Measurements from ENCODE around the gene CACNA2D2. TPM values are rescaled to one million over a fixed set of nuclear protein-coding genes. Genes with fewer than 3 reads are reported as not detected.

The CACNA2D2 gene
- total and polyA plus RNA-seq, 2 of the 8 experiments (the other 6 are each of a cell fraction or from before 2014, with no cell fraction given): 14.1 to 25.0 TPM

DNA sequence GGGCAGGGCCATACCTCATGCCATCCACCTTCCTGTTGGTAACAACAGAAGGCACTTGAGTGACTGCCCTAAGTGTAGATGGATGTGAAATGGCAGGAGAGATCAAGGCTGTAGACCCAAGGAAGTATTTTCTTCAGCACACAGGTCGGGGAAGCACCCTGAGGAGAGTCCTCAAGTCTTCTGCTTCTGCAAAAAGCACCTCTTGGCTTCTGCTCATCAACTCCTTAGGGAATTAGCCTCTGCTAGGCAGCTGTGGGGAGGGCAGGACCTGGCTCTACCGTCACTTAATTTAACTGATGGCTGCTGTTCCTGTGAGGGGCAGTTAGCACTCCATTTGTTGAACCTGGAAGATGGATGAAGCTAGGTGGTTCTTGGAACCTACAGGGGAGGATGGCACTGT is 6.9 kb upstream of the CACNA2D2 start:
- no peak overlapping the region for H2AFZ ChIP-seq (ENCODE audit: low read length)
- POLR2A ChIA-PET (ENCODE audit: partially characterized antibody): interaction anchor here (1.3 to 1.7 kb wide), 2 partner anchors 12 to 19 kb away, joined by 4 read pairs; no protein-coding TSS in a partner anchor
- H3K4me2 ChIP-seq (ENCODE audit: insufficient read depth in 1 of 2, low read depth in 2 of 2, low read length in 2 of 2): no peak overlapping the region
- no peaks in the 10 kb centered on the region for H3K79me1 ChIP-seq (ENCODE audit: low read depth, low read length)
- peaks cover 0 to 5% (median 2%) of the 10 kb centered on the region in 4 experiments; a peak in 4 of 7 replicates for H3K27me3 ChIP-seq (replicated peaks in 1 of 4; ENCODE audit: control insufficient read depth in 3 of 4, extremely low read depth in 1 of 4, insufficient read depth in 3 of 4, low read length in 3 of 4)
- H3K9me3 ChIP-seq (ENCODE audit: insufficient read depth in 2 of 2, low read depth in 1 of 2, low read length in 1 of 2): no peaks in the 10 kb centered on the region
- no peak overlapping the region for H2BK12ac ChIP-seq (ENCODE audit: low read depth, low read length)
- H3K4me3 ChIP-seq (ENCODE audit: extremely low read depth in 1 of 4, insufficient read depth in 2 of 4, low read depth in 3 of 4, low read length in 4 of 4): no peak overlapping the region
- H3K36me3 ChIP-seq (ENCODE audit: control insufficient read depth in 2 of 4, insufficient read depth in 4 of 4, low read length in 3 of 4): no peaks in the 10 kb centered on the region
- CTCF ChIA-PET (ENCODE audit: partially characterized antibody): interaction anchor here (0.8 to 12.6 kb wide), 15 partner anchors 8 to 140 kb away, joined by 3 to 83 read pairs (median 5); no protein-coding TSS in a partner anchor
- H2BK120ac ChIP-seq (replicated peaks; ENCODE audit: low read depth, low read length): no peak overlapping the region
- no peaks in the 10 kb centered on the region for H4K20me1 ChIP-seq (replicated peaks in 1 of 2; ENCODE audit: control insufficient read depth in 1 of 2, insufficient read depth in 2 of 2, low read length in 2 of 2)
- 100% methylated on average over 2 of the region's 2 CpGs; no CpG with 5 or more reads in 1 of the 2 experiments for WGBS, 2 experiments (ENCODE audit: extremely low coverage in 1 of 2, insufficient coverage in 1 of 2, insufficient read length in 1 of 2, insufficient replicate concordance in 2 of 2, low coverage in 1 of 2, low lambda C conversion rate in 2 of 2, missing lambda C conversion rate in 1 of 2)
- H3K14ac ChIP-seq (ENCODE audit: insufficient read length): no peak overlapping the region
- no peak overlapping the region for H4K8ac ChIP-seq (ENCODE audit: extremely low read depth, insufficient read depth, low read length)
- DNase-seq (ENCODE audit: low read depth in 1 of 2, low spot score in 2 of 2) (no peak), FAIRE-seq (no peak)
- no peak overlapping the region for H3K4ac ChIP-seq (replicated peaks; ENCODE audit: insufficient read length, low read depth, low read length)
- H2BK5ac ChIP-seq (ENCODE audit: low read depth, low read length): no peak overlapping the region
- no peak overlapping the region for H3K56ac ChIP-seq (replicated peaks; ENCODE audit: insufficient read length, low read depth, low read length)
- H3K23me2 ChIP-seq (ENCODE audit: low read depth, low read length): no peaks in the 10 kb centered on the region
- H2AK5ac ChIP-seq (ENCODE audit: low read depth, low read length): no peak overlapping the region
- TF ChIP-seq SAP30 (IDR thresholded peaks at IDR 0.05; ENCODE audit: insufficient read depth, insufficient replicate concordance, low read length): no peak
- TF ChIP-seq BRCA1 (IDR thresholded peaks at IDR 0.05; ENCODE audit: low read depth, low read length): no peak
- no peak for TF ChIP-seq TEAD4 (IDR thresholded peaks at IDR 0.05; ENCODE audit: low read depth, low read length)
- no peak for TF ChIP-seq CBX5 (IDR thresholded peaks at IDR 0.05; ENCODE audit: low read depth, low read length)
- no peak for TF ChIP-seq TAF1 (IDR thresholded peaks at IDR 0.05; ENCODE audit: low read depth, low read length)
- H3K4me1 ChIP-seq (replicated peaks in 1 of 4; ENCODE audit: control insufficient read depth in 3 of 4, insufficient read depth in 4 of 4, low read length in 3 of 4): peaks cover 0 to 10% (median 4%) of the 10 kb centered on the region in 4 experiments; a peak in 6 of 7 replicates
- no peak overlapping the region for H3K18ac ChIP-seq (ENCODE audit: extremely low read depth, low read length)
- no peak overlapping the region for H4K5ac ChIP-seq (ENCODE audit: insufficient read length, low read depth, low read length)
- H3K9ac ChIP-seq (replicated peaks in 1 of 4; ENCODE audit: extremely low read depth in 1 of 4, low read depth in 3 of 4, low read length in 3 of 4): no peak overlapping the region
- H2BK20ac ChIP-seq (ENCODE audit: low read length): no peak overlapping the region
- no peak overlapping the region for H4K91ac ChIP-seq (replicated peaks; ENCODE audit: insufficient read length, low read length)
- H3K27ac ChIP-seq (ENCODE audit: low read depth, low read length): no peak overlapping the region
- no peak overlapping the region for H3K23ac ChIP-seq (ENCODE audit: insufficient read length)
- no peak overlapping the region for H2BK15ac ChIP-seq (ENCODE audit: low read length)
- H3K79me2 ChIP-seq (ENCODE audit: control insufficient read depth in 1 of 2, insufficient read depth in 2 of 2, low read length in 2 of 2): no peaks in the 10 kb centered on the region

Measured in H1 (cell line).